ENCODE measurements around the gene ADM2. TPM values are rescaled to one million over a fixed set of nuclear protein-coding genes. Genes with fewer than 3 reads are reported as not detected.

Gene ADM2
- total RNA-seq, 1 donor from 2014 or later, result 37.6 TPM

DNA sequence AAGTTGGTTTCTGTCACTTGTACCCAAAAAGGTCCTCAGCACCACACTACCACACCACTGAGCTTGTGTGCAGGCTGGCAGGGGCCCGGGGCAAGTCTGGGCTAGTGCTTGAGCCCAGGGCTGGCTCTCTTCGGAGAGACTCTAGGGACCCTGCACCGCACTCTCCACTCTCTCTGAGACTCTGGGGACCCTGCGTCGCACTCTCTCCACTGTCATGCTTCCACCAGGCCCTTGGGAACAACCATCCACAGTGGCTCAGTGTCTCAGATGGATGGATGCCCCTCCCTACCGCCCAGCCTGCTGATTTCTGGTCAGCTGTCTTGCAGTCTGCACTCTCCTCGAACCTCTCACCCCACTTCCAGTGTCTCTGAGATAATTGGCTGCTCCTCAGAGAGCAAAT, 4.5 kb upstream of the ADM2 start:
- Mint-ChIP-seq H3K36me3 (ENCODE audit: unreplicated experiment) (no peaks in the 10 kb centered on the region), H3K9me3 (ENCODE audit: unreplicated experiment) (peaks cover 25% of the 10 kb centered on the region), H3K27me3 (ENCODE audit: unreplicated experiment) (peaks cover 21% of the 10 kb centered on the region), H3K4me3 (ENCODE audit: unreplicated experiment) (peak overlapping the region; percentile 66), H3K27ac (ENCODE audit: unreplicated experiment) (peak overlapping the region; percentile 79), H3K4me1 (ENCODE audit: low read depth, unreplicated experiment) (peaks cover 25% of the 10 kb centered on the region)
- peak; percentile 53 for DNase-seq
- TF ChIP-seq, protein P1, sequence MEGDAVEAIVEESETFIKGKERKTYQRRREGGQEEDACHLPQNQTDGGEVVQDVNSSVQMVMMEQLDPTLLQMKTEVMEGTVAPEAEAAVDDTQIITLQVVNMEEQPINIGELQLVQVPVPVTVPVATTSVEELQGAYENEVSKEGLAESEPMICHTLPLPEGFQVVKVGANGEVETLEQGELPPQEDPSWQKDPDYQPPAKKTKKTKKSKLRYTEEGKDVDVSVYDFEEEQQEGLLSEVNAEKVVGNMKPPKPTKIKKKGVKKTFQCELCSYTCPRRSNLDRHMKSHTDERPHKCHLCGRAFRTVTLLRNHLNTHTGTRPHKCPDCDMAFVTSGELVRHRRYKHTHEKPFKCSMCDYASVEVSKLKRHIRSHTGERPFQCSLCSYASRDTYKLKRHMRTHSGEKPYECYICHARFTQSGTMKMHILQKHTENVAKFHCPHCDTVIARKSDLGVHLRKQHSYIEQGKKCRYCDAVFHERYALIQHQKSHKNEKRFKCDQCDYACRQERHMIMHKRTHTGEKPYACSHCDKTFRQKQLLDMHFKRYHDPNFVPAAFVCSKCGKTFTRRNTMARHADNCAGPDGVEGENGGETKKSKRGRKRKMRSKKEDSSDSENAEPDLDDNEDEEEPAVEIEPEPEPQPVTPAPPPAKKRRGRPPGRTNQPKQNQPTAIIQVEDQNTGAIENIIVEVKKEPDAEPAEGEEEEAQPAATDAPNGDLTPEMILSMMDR (IDR thresholded peaks at IDR 0.05; ENCODE audit: partially characterized antibody, unreplicated experiment), result no peak

DNA sequence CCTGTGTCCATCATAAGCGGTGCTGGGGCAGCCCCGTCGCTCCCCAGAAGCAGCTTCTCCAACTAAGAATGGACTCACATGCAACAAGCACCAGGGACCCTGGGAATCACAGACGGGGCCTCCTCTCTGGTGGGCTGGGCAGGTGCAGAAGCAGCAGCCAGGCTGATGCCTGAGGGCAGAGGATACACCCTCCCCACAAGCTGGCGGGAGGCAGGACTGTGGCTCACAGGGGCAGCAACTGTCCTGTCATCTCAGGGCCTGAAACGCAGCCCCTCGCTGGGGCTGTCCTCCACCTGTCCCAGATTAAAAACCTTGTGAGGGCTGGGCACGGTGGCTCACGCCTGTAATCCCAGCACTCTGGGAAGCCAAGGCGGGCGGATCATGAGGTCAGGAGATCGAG, 3.4 kb upstream of the ADM2 start:
- Mint-ChIP-seq H3K4me3 (ENCODE audit: unreplicated experiment) (no peak overlapping the region), H3K27me3 (ENCODE audit: unreplicated experiment) (peaks cover 18% of the 10 kb centered on the region), H3K4me1 (ENCODE audit: low read depth, unreplicated experiment) (peaks cover 23% of the 10 kb centered on the region), H3K9me3 (ENCODE audit: unreplicated experiment) (peaks cover 25% of the 10 kb centered on the region), H3K27ac (ENCODE audit: unreplicated experiment) (peak overlapping the region; percentile 17), H3K36me3 (ENCODE audit: unreplicated experiment) (no peaks in the 10 kb centered on the region)
- peak; percentile 25 for DNase-seq
- TF ChIP-seq, protein P1 (IDR thresholded peaks at IDR 0.05; ENCODE audit: partially characterized antibody, unreplicated experiment), result no peak

DNA sequence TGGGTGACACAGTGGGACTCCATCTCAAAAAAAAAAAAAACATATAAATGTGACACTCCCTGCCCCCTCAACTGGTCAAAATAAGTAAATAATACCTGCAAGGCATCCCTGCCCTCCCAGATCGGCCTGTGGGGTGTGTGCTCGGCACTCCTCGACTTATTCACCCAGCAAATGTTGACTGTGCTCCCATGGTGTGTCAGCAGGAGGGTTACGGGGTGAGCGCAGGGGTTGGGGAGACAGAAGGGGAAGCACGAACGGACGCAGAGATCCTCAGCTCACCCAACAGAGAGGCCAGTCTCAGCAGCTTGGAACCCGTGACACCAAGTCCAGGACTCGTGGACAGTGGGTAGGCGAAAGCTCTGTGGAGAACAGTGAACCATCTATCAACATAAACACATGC, 1.6 kb upstream of the ADM2 start:
- peak overlapping the region; percentile 61 for H3K4me3 Mint-ChIP-seq (ENCODE audit: unreplicated experiment)
- H3K27me3 Mint-ChIP-seq (ENCODE audit: unreplicated experiment), result peaks cover 20% of the 10 kb centered on the region
- TF ChIP-seq, protein P1 (IDR thresholded peaks at IDR 0.05; ENCODE audit: partially characterized antibody, unreplicated experiment), result no peak
- peak overlapping the region; percentile 48 for H3K27ac Mint-ChIP-seq (ENCODE audit: unreplicated experiment)
- no peaks in the 10 kb centered on the region for H3K36me3 Mint-ChIP-seq (ENCODE audit: unreplicated experiment)
- H3K9me3 Mint-ChIP-seq (ENCODE audit: unreplicated experiment), result peaks cover 18% of the 10 kb centered on the region
- peaks cover 15% of the 10 kb centered on the region for H3K4me1 Mint-ChIP-seq (ENCODE audit: low read depth, unreplicated experiment)
- DNase-seq, result no peak

DNA sequence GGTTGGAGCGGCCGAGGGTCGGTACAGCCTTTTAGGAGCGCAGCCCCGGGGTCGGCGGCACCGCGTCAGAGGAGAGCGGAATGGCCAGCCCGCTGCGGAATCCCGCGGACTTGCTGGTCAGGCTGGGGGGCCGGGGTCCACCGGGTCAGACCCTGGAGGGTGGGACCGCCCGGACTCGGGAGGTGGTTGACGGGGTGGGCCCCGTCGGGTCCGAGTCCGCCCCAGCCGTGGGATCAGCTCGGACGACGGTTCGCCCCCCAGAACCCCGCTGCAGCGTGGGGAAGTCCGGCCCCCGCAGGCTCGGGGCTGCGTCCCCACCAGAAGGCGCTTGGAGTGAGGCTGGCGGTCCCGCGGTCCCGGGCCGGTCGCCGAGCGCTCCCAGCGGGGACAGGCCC, 301 bp upstream of the ADM2 start:
- peaks cover 21% of the 10 kb centered on the region for H3K27me3 Mint-ChIP-seq (ENCODE audit: unreplicated experiment)
- no peak overlapping the region for H3K27ac Mint-ChIP-seq (ENCODE audit: unreplicated experiment)
- peaks cover 16% of the 10 kb centered on the region for H3K9me3 Mint-ChIP-seq (ENCODE audit: unreplicated experiment)
- peak overlapping the region; percentile 55 for H3K4me3 Mint-ChIP-seq (ENCODE audit: unreplicated experiment)
- no peak for DNase-seq
- H3K36me3 Mint-ChIP-seq (ENCODE audit: unreplicated experiment), result no peaks in the 10 kb centered on the region
- TF ChIP-seq, protein P1 (IDR thresholded peaks at IDR 0.05; ENCODE audit: partially characterized antibody, unreplicated experiment), result no peak
- H3K4me1 Mint-ChIP-seq (ENCODE audit: low read depth, unreplicated experiment), result peaks cover 11% of the 10 kb centered on the region

DNA sequence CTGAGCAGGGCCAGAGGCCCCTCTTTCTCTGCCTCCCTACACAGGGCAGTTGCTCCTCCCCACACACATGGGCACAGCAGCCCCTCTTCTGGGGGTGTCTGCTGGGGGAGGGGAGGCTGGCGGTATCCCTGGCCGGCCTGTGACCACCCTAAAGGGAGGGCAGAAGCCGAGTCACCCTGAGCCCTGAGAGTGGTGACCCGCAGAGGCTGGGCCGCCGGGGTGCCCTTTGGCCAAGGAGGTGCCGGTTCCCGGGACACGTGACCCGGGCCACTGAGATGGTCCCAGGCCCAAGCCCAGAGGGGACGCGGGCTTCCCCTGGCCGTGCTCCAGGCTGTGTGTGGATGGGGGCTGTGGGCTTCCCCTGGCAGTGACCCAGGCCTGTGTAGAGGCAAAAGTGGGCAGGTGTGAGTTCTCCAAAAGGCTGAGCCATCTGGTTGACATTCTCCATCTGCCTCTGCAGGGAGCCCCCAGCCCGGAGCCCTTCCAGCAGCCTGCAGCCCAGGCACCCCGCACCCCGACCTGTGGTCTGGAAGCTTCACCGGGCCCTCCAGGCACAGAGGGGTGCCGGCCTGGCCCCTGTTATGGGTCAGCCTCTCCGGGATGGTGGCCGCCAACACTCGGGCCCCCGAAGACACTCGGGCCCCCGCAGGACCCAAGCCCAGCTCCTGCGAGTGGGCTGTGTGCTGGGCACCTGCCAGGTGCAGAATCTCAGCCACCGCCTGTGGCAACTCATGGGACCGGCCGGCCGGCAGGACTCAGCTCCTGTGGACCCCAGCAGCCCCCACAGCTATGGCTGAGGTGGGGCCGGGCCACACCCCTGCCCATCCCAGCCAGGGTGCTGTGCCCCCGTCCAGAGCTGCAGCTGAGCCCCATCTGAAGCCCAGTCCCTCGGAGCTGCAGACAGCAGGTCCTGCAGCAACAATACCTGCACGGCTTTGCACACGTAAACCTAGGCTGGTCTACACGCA, 1.0 kb downstream of the ADM2 start:
- DNase-seq, result peak; percentile 55
- Mint-ChIP-seq H3K27me3 (ENCODE audit: unreplicated experiment) (peaks cover 18% of the 10 kb centered on the region), H3K9me3 (ENCODE audit: unreplicated experiment) (peaks cover 12% of the 10 kb centered on the region), H3K36me3 (ENCODE audit: unreplicated experiment) (no peaks in the 10 kb centered on the region), H3K4me3 (ENCODE audit: unreplicated experiment) (peak overlapping the region; percentile 78), H3K27ac (ENCODE audit: unreplicated experiment) (no peak overlapping the region), H3K4me1 (ENCODE audit: low read depth, unreplicated experiment) (peaks cover 2% of the 10 kb centered on the region)
- TF ChIP-seq, protein P1 (IDR thresholded peaks at IDR 0.05; ENCODE audit: partially characterized antibody, unreplicated experiment), result no peak

Measured in glutamatergic neuron (in vitro differentiated cells).